ENCODE measurements around the gene CFAP20DC.
A peak's percentile ranks its signal among the peaks of the same experiment; 100 is the strongest.
"Not testable (repeated sequence)": the region's sequence is repeated elsewhere in the genome, so short reads cannot be mapped to it uniquely, and the experiment has no call there.

CFAP20DC gene

DNA sequence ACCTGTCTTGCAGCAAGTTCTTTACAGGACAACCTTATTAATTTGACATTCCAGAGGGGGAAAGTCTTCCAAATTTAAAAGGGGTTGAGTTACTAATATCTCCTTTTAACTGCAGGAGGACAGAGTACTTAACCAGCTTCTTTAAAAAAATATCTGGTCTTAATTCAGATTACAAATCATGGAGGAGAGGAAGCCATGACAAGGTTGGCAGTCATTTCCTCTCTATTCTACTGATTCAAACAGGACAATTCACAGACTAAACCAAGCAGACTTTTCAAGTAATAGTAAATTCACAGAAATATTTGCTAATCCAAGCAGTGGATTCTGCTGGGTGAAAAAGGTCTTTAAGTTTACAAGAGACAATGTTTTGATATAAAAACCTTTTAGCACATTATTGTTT is 185.3 kb downstream of the CFAP20DC start:
- no peak for DNase-seq

DNA sequence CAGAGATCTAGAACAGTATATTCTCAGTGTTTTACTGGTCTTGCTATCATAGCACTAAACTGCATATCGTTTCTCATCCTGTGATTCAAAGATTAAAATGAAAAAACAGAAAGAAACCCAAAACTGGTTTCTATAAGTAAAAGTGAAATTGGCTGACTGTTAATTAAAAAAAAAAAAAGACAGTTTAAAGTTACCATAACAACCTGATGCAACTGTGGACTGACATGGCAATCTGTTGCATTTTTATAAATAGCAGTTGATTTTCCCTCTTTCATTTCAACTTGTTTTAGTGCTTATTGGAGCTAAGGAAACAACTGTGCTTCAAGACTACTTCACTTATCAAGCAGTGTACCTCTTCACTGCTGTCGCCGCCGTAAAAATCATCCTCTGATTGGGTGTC is 186.6 kb downstream of the CFAP20DC start:
- DNase-seq = no peak

- no peak for DNase-seq
These were observed 188.3 kb downstream of the CFAP20DC start for GRCh38 chr3:58861551-58861950.

- no peak for DNase-seq
These were observed 191.7 kb downstream of the CFAP20DC start for GRCh38 chr3:58858126-58858525.

DNA sequence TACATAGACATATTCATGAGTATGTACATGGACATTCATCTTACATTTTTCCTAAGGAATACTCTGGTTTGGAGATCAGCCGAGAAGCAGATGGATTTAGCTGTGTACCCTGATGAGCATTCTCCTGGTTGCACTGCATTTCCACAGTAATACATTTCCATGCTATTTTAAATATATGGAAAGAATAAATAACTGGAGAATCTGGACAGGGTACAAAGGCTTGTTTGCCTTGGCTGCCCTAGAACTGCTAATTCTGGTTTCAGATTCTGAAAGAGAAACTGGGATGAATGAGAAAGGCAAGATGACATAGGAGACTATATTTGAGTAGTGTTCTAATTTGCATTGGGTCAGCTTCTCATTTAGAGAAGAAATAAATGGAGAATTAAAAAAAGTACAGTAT is 192.4 kb downstream of the CFAP20DC start:
- DNase-seq = no peak

DNA sequence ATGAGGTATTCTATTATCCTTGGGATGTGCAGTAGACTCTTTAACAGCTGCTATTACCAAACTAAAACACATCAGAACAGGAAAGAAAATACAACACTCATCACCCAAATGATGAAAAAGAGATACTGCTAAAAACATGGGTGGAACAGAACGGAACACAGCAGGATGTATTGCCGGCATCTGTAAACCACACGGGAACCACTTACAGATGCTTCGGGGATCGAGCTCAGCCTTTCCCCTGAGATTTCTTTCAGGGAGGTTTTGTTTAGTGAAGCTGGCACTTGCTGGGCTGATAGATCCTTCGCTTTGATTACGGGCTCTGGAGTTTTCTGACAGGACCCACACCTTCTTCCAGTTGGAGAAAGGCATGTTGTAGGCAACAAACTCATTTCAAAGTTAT is 201.0 kb downstream of the CFAP20DC start:
- no peak for DNase-seq

GRCh38 chr3:58842050-58842747 is 207.6 kb downstream of the CFAP20DC start:
- not testable (repeated sequence) for DNase-seq

DNA sequence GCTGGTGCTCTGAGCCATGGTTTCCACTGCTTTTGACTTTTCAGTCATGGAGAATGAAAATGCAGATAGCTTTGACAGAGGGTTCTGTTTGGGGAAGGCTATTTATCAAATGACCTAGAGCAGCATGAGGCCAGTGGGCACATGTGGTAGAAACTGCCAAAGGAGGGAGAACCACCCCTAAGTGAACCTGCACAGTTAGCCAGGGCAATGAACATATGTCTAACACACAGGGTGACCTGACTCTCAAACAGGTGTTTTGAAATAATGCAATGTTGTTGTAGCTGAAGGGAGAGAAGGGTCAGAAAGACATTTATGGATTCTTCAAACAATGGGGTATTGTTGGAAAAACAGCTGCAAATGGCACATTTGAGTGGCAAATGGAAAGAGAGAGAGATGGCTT is 208.9 kb downstream of the CFAP20DC start:
- DNase-seq = no peak

- DNase-seq = no peak
These were observed 209.9 kb downstream of the CFAP20DC start for GRCh38 chr3:58839964-58840363.

DNA sequence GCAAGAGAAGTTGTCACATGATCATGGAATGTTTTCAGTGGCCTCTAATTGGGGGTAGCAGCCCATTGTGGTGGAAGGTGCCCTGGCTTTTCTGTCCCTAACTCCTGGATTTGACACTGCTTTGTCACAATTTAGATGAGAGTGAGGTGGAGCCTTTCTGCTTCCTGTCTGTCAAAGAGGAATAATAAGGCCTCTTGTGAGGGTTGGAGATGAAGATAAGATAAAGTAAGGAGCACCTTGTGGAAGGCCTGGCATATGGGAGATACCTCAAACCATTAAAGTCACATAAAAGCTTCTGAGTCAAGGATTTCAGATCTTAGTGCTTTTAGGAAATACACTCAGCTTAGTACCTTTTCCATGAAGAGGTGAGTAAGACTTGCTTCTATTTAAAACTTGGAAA is 210.6 kb downstream of the CFAP20DC start:
- DNase-seq = no peak

DNA sequence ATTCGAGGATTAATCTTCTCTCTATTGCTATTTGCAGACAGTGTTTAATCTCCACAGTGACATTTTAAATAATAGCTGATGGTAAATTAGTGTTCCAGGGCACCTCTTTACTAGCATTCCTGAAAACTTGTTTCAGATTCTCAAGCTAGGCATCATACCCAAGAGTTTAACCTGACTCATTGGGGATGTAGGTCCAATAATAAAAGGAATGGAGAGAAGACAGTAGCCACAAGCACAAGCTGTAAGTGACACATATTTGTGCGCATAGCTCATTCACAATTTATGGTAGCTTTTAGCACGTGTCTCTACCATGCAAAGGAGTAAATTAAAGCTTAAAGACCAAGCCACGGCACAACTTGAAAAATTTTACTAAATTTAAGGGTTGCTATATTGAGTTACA is 212.0 kb downstream of the CFAP20DC start:
- no peak for DNase-seq

DNA sequence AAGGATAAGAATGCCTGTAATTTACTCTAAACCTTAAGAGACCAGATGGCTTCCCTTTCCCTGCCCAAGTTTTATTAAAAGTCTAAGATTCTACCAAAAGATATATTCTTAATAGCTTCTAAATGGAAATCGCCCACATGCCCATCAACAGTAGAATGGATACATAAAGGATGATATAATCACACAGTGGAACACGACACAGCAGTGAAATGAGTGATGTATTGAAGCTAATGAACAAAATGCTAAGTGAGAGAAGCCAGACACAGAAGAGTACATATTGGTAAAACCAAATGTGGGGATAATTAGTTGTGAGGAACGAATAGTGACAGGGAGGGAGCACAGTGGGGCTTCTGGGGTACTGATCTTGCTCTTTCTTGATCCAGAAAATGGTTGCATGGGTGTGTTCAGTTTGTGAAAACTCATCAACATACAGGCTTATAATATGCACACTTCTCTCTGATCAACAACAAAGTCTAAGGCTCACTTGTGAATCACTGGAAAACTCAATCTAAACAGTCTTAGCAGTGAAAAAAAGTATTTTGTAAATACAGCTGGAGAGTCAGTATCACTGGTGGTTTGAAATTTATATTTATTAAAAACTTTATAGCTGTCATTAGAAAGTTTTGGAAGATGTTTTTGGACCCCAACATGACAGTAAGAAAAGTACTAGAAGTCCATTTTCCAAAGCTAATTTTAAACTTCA is 212.5 kb downstream of the CFAP20DC start:
- no peak for DNase-seq

DNA sequence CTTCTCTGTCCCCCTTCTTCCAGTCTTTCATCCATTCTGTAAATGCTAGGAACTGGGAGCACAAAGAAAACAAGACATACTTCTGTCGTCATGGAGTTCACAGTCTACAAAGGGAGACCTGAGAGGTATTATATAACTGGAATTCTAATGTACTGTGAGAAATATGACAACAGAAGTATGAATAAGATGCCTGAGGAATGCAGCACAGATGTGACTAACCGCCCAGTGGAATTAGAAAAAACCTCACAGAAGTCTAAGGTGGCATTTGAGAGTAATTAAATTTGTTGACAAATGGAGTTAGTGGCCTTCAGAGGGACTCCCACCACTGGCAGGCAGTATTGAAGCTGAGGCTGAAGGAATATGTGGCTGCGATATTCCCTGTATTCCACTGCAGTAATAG is 214.7 kb downstream of the CFAP20DC start:
- no peak for DNase-seq

DNA sequence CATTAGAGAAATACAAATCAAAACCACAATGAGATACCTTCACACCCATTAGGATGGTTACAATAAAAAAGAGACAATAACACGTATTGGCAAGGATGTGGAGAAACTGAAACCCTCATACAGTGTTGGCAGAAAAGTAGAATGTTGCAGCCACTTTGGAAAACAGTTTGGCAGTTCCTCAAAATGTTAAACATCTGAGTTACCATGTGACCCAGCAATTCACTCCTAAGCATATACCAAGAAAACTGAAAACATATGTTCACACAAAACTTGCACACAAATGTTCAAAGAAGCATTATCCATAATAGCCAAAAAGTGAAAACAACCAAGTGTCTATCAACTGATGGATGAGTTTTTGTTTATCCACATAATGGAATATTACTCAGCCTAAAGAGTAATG is 216.3 kb downstream of the CFAP20DC start:
- no peak for DNase-seq

GRCh38 chr3:58829321-58830000 is 220.4 kb downstream of the CFAP20DC start:
- DNase-seq = no peak

GRCh38 chr3:58824777-58825176 is 225.0 kb downstream of the CFAP20DC start:
- DNase-seq = no peak

DNA sequence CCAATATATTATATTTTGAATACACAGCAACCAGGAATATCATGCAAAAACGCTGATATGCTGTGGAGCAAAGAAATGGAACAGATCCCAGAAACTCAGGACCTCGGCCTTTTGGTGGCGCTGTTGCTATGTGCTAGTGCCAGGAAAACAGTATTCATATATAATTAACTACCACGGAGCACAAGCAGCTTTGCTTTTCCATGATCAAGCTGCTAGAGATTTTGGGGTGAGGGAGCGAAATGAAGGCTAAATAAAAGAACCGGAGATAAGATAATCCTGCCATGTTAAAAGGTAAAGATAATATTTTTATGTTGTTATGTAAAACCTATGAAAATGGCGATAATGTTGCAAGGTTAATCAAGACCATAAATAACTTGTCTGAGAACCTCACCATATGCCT is 225.5 kb downstream of the CFAP20DC start:
- DNase-seq = peak; percentile 16 to 30

DNA sequence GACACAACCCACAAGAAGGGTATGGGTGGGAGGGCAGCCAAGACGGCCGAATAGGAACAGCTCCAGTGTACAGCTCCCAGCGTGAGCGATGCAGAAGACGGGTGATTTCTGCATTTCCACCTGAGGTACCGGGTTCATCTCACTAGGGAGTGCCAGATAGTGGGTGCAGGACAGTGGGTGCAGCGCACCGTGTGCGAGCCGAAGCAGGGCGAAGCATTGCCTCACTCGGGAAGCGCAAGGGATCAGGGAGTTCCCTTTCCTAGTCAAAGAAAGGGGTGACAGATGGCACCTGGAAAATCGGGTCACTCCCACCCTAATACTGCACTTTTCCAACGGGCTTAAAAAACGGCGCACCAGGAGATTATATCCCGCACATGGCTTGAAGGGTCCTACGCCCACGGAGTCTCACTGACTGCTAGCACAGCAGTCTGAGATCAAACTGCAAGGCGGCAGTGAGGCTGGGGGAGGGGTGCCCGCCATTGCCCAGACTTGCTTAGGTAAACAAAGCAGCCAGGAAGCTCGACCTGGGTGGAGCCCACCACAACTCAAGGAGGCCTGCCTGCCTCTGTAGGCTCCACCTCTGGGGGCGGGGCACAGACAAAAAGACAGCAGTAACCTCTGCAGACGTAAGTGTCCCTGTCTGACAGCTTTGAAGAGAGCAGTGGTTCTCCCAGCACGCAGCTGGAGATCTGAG is 243.1 kb downstream of the CFAP20DC start:
- not testable (repeated sequence) for DNase-seq

DNA sequence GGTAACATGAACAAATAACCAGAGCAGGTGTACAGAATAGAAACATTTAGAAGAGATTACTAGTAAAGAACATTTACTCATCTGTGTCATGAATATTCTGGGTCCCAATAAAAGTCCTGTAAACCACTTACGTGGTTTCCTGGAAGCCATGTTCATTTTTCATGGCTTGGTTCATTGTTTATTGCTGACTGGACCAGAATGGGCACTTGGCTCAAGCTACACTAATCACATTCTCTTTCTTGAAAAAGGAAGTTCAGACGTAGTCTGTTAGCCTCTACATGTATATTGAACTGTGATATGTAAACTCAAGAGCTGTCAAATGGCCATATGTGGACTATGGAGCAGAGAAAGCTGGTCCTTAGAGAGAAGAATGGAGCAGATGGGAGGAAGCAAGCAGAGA is 244.9 kb downstream of the CFAP20DC start:
- DNase-seq = no peak

- DNase-seq = no peak
These were observed 248.3 kb downstream of the CFAP20DC start for GRCh38 chr3:58801541-58801940.

- no peak for DNase-seq
These were observed 248.9 kb downstream of the CFAP20DC start for GRCh38 chr3:58800940-58801339.

GRCh38 chr3:58800032-58800431 is 249.8 kb downstream of the CFAP20DC start:
- no peak for DNase-seq

DNA sequence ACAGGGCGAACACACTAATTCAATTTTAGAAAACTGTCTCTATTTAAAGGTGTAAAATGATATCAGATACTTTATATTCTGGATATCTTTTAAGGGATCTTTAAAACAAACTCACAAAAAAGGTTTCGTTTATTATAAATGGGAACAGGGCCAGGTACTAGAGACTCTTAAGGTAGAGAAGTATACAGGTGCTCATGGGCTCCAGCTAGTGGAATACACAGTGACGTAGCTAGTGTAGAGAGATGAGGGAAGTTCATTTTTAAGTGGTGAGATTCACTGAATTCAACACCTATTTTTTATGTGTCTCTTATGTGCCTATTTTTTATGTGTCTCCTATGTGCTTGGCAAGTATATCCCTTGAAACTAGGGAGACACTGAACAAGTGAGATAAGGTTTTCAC is 250.6 kb downstream of the CFAP20DC start:
- DNase-seq = no peak

DNA sequence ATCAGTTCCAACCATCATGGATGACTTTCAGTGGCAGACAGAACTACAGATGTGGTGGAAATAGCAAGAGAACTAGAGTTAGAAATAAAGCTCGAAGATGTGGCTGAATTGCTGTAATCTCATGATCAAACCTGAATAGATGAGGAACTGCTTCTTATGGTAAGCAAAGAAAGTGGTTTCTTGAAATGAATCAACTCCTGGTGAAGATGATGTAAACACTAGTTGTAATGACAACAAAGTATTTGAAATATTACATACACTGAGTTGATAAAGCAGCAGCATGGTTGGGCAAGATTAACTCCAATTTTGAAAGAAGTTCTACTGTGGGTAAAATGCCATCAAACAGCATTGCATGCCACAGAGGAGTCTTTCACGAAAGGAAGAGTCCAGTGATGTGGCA is 251.5 kb downstream of the CFAP20DC start:
- no peak for DNase-seq

All from stimulated activated CD4-positive, alpha-beta T cell treated with anti-CD3 and anti-CD28 coated beads, Interleukin-2, amount 100 ng/mL, for 48 hours (primary cell).